Hepatocyte (in vitro differentiated cells): Measurements from ENCODE around the gene HSPA4. TPM values are rescaled to one million over a fixed set of nuclear protein-coding genes. Genes with fewer than 3 reads are reported as not detected.
"Not testable (repeated sequence)": the region's sequence is repeated elsewhere in the genome, so short reads cannot be mapped to it uniquely, and the experiment has no call there.

Experiments used
- DNase-seq: peaks from one replicate; pipeline ENCODE4 v3.0.0-alpha.2; 2016; ENCODE audit warnings: low spot score
- H2AFZ ChIP-seq: fragments of 200-600 bp; sonication (generic); 2 replicates; pipeline ENCODE4 v1.6.0; 2016; ENCODE audit warnings: antibody characterized with exemption, mild to moderate bottlenecking
- H3K27ac ChIP-seq: fragments of 200-600 bp; sonication (generic); 2 replicates; pipeline ENCODE4 v1.5.1; 2016; ENCODE audit warnings: mild to moderate bottlenecking
- H3K27me3 ChIP-seq: fragments of 200-600 bp; sonication (generic); 2 replicates; pipeline ENCODE4 v1.6.1; 2016
- H3K36me3 ChIP-seq: fragments of 200-600 bp; sonication (generic); replicated peaks from 2 replicates; pipeline ENCODE4 v1.5.1; 2016; ENCODE audit warnings: low read depth; ENCODE audit not compliant: insufficient read depth
- H3K4me1 ChIP-seq: fragments of 200-600 bp; sonication (generic); 2 replicates; pipeline ENCODE4 v1.5.1; 2016; ENCODE audit warnings: mild to moderate bottlenecking, moderate library complexity; ENCODE audit not compliant: insufficient read depth
- H3K4me2 ChIP-seq: fragments of 200-600 bp; sonication (generic); 2 replicates; pipeline ENCODE4 v1.6.0; 2016
- H3K4me3 ChIP-seq: fragments of 200-600 bp; sonication (generic); 2 replicates; pipeline ENCODE4 v1.5.1; 2016; ENCODE audit warnings: mild to moderate bottlenecking
- H3K79me2 ChIP-seq: fragments of 200-600 bp; sonication (generic); 2 replicates; pipeline ENCODE4 v1.6.0; 2017; ENCODE audit warnings: mild to moderate bottlenecking
- H3K9me2 ChIP-seq: fragments of 200-600 bp; sonication (generic); replicated peaks from 2 replicates; pipeline ENCODE4 v1.6.0; 2017; ENCODE audit warnings: mild to moderate bottlenecking; ENCODE audit not compliant: insufficient read depth
- H3K9me3 ChIP-seq: fragments of 200-600 bp; sonication (generic); 2 replicates; pipeline ENCODE4 v1.5.1; 2016; ENCODE audit warnings: low read depth, mild to moderate bottlenecking
- H4K20me1 ChIP-seq: fragments of 200-600 bp; sonication (generic); 2 replicates; pipeline ENCODE4 v1.6.0; 2016; ENCODE audit warnings: mild to moderate bottlenecking; ENCODE audit not compliant: insufficient read depth, poor library complexity, severe bottlenecking
- CTCF ChIP-seq: fragments of 200-600 bp; sonication (generic); IDR thresholded peaks from 2 replicates; pipeline ENCODE4 v1.5.1; 2016; ENCODE audit warnings: antibody characterized with exemption, mild to moderate bottlenecking; ENCODE audit not compliant: poor library complexity
- EZH2 ChIP-seq: fragments of 200-600 bp; sonication (generic); IDR thresholded peaks from 2 replicates; pipeline ENCODE4 v1.6.1; 2016; ENCODE audit warnings: antibody characterized with exemption, mild to moderate bottlenecking, borderline replicate concordance
- EZH2phosphoT487 ChIP-seq: fragments of 200-600 bp; sonication (generic); IDR thresholded peaks from one replicate; pipeline ENCODE4 v1.6.1; 2018; ENCODE audit warnings: antibody characterized with exemption, mild to moderate bottlenecking, low read depth, moderate library complexity; ENCODE audit not compliant: unreplicated experiment, severe bottlenecking
- WGBS: methylation state at CpG from one replicate; pipeline ENCODE4 v1.1.6; 2016; ENCODE audit warnings: low lambda C conversion rate; ENCODE audit errors: missing lambda C conversion rate; 5-methylcytosine and 5-hydroxymethylcytosine counted together
- polyA plus RNA-seq: library from polyadenylated mRNA; unstranded; fragments of >200 nt; fragmentation: Nextera tagmentation; extraction: Ambion mirVana; gene quantifications from 2 replicates; pipeline ENCODE4 v1.2.1, GENCODE V29; 2016
- total RNA-seq: library from RNA; depleted of rRNA; stranded (reverse); fragments of >200 nt; gene quantifications from 2 replicates; pipeline ENCODE4 v1.2.3, GENCODE V29; 2014

HSPA4 gene
- total and polyA plus RNA-seq, 2 experiments from 2014 or later = 87.1 to 110 TPM

- no peak for DNase-seq
- no peaks in the 10 kb centered on the region for H3K36me3 ChIP-seq
- no peak overlapping the region for H3K4me2 ChIP-seq
- no peak overlapping the region for H2AFZ ChIP-seq
- H3K4me3 ChIP-seq = no peak overlapping the region
- WGBS = 88% methylated on average over 1 of the region's 1 CpG
- H4K20me1 ChIP-seq = peaks cover 11% of the 10 kb centered on the region
- TF ChIP-seq EZH2phosphoT487 = no peak
- TF ChIP-seq CTCF = no peak
- TF ChIP-seq EZH2 = no peak
- H3K27ac ChIP-seq = no peak overlapping the region
- peaks cover 91% of the 10 kb centered on the region for H3K79me2 ChIP-seq
- H3K9me2 ChIP-seq = no peaks in the 10 kb centered on the region
- no peaks in the 10 kb centered on the region for H3K9me3 ChIP-seq
- H3K4me1 ChIP-seq = no peaks in the 10 kb centered on the region
- no peaks in the 10 kb centered on the region for H3K27me3 ChIP-seq
Measured at GRCh38 chr5:133081703-133082102, 29.9 kb downstream of the HSPA4 start.

- H3K4me3 ChIP-seq = no peak overlapping the region
- no peaks in the 10 kb centered on the region for H3K27me3 ChIP-seq
- no peak overlapping the region for H3K27ac ChIP-seq
- no peak overlapping the region for H2AFZ ChIP-seq
- TF ChIP-seq CTCF (no peak), EZH2 (no peak), EZH2phosphoT487 (no peak)
- DNase-seq = no peak
- no peaks in the 10 kb centered on the region for H3K9me3 ChIP-seq
- 96% methylated on average over 4 of the region's 4 CpGs for WGBS
- H3K79me2 ChIP-seq = peaks cover 90% of the 10 kb centered on the region
- H3K9me2 ChIP-seq = no peaks in the 10 kb centered on the region
- H3K36me3 ChIP-seq = no peaks in the 10 kb centered on the region
- no peaks in the 10 kb centered on the region for H3K4me1 ChIP-seq
- peaks cover 11% of the 10 kb centered on the region for H4K20me1 ChIP-seq
- no peak overlapping the region for H3K4me2 ChIP-seq
Measured at GRCh38 chr5:133082128-133082527, 30.3 kb downstream of the HSPA4 start.

- H3K4me3 ChIP-seq = no peak overlapping the region
- peaks cover 81% of the 10 kb centered on the region for H3K79me2 ChIP-seq
- no peak overlapping the region for H2AFZ ChIP-seq
- no peaks in the 10 kb centered on the region for H3K9me3 ChIP-seq
- no peaks in the 10 kb centered on the region for H3K27me3 ChIP-seq
- H3K4me2 ChIP-seq = no peak overlapping the region
- no peaks in the 10 kb centered on the region for H3K9me2 ChIP-seq
- no peak overlapping the region for H3K27ac ChIP-seq
- no peaks in the 10 kb centered on the region for H3K36me3 ChIP-seq
- DNase-seq = no peak
- H3K4me1 ChIP-seq = no peaks in the 10 kb centered on the region
- WGBS = 100% methylated on average over 1 of the region's 1 CpG
- H4K20me1 ChIP-seq = peaks cover 11% of the 10 kb centered on the region
- no peak for TF ChIP-seq CTCF
- TF ChIP-seq EZH2phosphoT487 = no peak
- TF ChIP-seq EZH2 = no peak
Measured at GRCh38 chr5:133083901-133084300, 32.1 kb downstream of the HSPA4 start.

GRCh38 chr5:133085171-133085570 lies 33.4 kb downstream of the HSPA4 start:
- H3K36me3 ChIP-seq = not testable (repeated sequence)

More at GRCh38 chr5:133085171-133085570, 33.4 kb downstream of the HSPA4 start:
- not testable (repeated sequence) for DNase-seq, H3K27ac ChIP-seq, H3K4me2 ChIP-seq, H3K27me3 ChIP-seq, H2AFZ ChIP-seq, H3K4me3 ChIP-seq, H3K9me2 ChIP-seq, H3K4me1 ChIP-seq, H3K9me3 ChIP-seq
- peaks cover 11% of the 10 kb centered on the region for H4K20me1 ChIP-seq
- 99% methylated on average over 6 of the region's 6 CpGs for WGBS
- peaks cover 73% of the 10 kb centered on the region for H3K79me2 ChIP-seq
